ENCODE measurements around the gene PREX1.

- TF ChIP-seq EZH2 (IDR thresholded peaks at IDR 0.05; ENCODE audit: borderline replicate concordance, low read depth, low read length, severe bottlenecking) (no peak), POLR2A (IDR thresholded peaks at IDR 0.05; ENCODE audit: low read depth, low read length) (no peak), POLR2AphosphoS5 (IDR thresholded peaks at IDR 0.05; ENCODE audit: insufficient read depth, low read depth, low read length) (no peak), MYC (IDR thresholded peaks at IDR 0.05; ENCODE audit: low read depth, low read length) (no peak), GATA2 (IDR thresholded peaks at IDR 0.05; ENCODE audit: insufficient read depth, insufficient read length, low read depth, low read length) (no peak), JUN (IDR thresholded peaks at IDR 0.05; ENCODE audit: borderline replicate concordance, insufficient read depth, insufficient read length, low read depth) (no peak)
- TF ChIP-seq, protein P1, sequence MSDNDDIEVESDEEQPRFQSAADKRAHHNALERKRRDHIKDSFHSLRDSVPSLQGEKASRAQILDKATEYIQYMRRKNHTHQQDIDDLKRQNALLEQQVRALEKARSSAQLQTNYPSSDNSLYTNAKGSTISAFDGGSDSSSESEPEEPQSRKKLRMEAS (IDR thresholded peaks at IDR 0.05; ENCODE audit: insufficient read depth, insufficient read length), result no peak
- TF ChIP-seq, protein P2, sequence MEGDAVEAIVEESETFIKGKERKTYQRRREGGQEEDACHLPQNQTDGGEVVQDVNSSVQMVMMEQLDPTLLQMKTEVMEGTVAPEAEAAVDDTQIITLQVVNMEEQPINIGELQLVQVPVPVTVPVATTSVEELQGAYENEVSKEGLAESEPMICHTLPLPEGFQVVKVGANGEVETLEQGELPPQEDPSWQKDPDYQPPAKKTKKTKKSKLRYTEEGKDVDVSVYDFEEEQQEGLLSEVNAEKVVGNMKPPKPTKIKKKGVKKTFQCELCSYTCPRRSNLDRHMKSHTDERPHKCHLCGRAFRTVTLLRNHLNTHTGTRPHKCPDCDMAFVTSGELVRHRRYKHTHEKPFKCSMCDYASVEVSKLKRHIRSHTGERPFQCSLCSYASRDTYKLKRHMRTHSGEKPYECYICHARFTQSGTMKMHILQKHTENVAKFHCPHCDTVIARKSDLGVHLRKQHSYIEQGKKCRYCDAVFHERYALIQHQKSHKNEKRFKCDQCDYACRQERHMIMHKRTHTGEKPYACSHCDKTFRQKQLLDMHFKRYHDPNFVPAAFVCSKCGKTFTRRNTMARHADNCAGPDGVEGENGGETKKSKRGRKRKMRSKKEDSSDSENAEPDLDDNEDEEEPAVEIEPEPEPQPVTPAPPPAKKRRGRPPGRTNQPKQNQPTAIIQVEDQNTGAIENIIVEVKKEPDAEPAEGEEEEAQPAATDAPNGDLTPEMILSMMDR (IDR thresholded peaks at IDR 0.05; ENCODE audit: extremely low read depth in 1 of 2, insufficient read depth in 1 of 2, low read depth in 1 of 2, low read length in 2 of 2), result no peak
Measured at GRCh38 chr20:48697845-48698491, 129.8 kb downstream of the PREX1 start.
